Fibroblast of pulmonary artery (primary cell): ENCODE data around the gene SSU72.

Experiments
- DNase-seq: peaks from one replicate; pipeline ENCODE4 v3.0.0-alpha.2; 2010; ENCODE audit warnings: low read depth
- H3K4me3 ChIP-seq: replicated peaks from 2 replicates; pipeline ENCODE4 v1.5.1; 2011; ENCODE audit warnings: low read depth, mild to moderate bottlenecking, control low read depth, low read length, moderate library complexity
- CTCF ChIP-seq: IDR thresholded peaks from 2 replicates; pipeline ENCODE4 v1.5.1; 2011; ENCODE audit warnings: mild to moderate bottlenecking, control low read depth, low read length, inconsistent platforms; ENCODE audit errors: missing control alignments

SSU72 gene

GRCh38 chr1:1610796-1611195 is 36.1 kb upstream of the SSU72 start:
- no peak for DNase-seq
- H3K4me3 ChIP-seq: no peak overlapping the region
- TF ChIP-seq CTCF: no peak

GRCh38 chr1:1609822-1610485 is 35.3 kb upstream of the SSU72 start:
- no peak overlapping the region for H3K4me3 ChIP-seq
- TF ChIP-seq CTCF: no peak
- no peak for DNase-seq

- no peak for DNase-seq
- no peak overlapping the region for H3K4me3 ChIP-seq
- TF ChIP-seq CTCF: no peak
Measured at GRCh38 chr1:1606232-1606631, 31.6 kb upstream of the SSU72 start.

GRCh38 chr1:1605724-1606123 is 31.1 kb upstream of the SSU72 start:
- no peak for DNase-seq
- TF ChIP-seq CTCF: no peak
- H3K4me3 ChIP-seq: no peak overlapping the region

GRCh38 chr1:1605034-1605591 is 30.4 kb upstream of the SSU72 start:
- no peak for DNase-seq
- no peak overlapping the region for H3K4me3 ChIP-seq
- TF ChIP-seq CTCF: no peak

GRCh38 chr1:1604374-1605033 is 29.8 kb upstream of the SSU72 start:
- TF ChIP-seq CTCF: no peak
- DNase-seq: no peak
- no peak overlapping the region for H3K4me3 ChIP-seq
